HG03097 (cell line): ENCODE results near the gene SPNS2.

Source experiments
- ATAC-seq: cut with Tn5 transposase; IDR thresholded peaks from one replicate; pipeline ENCODE4 v1.9.1; 2021; ENCODE audit not compliant: unreplicated experiment, low FRiP score

Gene SPNS2

DNA sequence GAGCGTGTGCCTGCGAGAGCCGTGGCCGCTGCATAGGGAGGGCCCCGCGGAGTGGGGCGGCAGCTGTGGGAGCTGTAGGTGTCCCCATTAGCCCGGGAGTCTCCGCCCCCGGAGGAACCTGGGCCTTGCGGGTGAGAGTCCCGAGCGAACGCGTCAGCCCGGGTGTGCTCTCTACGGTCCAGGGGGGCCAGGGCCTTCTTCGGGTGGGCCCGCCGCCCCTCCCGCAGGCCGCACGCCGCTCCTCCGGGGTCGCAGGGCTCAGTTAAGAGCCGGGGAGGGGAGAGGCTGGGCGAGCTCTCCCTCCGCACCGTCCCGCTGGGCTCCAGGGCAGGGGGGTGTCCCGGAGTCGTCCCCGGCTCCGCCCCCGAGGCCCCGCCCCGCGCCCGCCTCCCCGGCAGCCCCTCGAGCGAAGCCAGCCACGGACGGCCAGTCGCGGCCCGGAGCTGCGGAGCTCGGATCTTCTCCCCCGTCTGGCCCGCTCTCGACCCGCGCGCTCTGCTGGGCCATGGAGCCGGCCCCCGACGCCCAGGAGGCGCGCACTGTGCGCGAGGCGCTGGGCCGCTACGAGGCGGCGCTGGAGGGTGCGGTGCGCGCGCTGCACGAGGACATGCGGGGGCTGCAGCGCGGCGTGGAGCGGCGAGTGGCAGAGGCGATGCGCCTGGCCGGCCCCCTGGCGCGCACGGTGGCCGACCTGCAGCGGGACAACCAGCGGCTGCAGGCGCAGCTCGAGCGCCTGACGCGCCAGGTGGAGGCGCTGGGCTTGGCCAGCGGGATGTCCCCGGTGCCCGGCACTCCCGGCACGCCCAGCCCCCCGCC is 85.6 kb downstream of the SPNS2 start, which contains the start of gene SMTNL2:
TSS of gene SMTNL2 (plus strand) at position 429 of the 816 bp plus-strand sequence. CDS start at position 506, 77 bp downstream.
- ATAC-seq: no peak

DNA sequence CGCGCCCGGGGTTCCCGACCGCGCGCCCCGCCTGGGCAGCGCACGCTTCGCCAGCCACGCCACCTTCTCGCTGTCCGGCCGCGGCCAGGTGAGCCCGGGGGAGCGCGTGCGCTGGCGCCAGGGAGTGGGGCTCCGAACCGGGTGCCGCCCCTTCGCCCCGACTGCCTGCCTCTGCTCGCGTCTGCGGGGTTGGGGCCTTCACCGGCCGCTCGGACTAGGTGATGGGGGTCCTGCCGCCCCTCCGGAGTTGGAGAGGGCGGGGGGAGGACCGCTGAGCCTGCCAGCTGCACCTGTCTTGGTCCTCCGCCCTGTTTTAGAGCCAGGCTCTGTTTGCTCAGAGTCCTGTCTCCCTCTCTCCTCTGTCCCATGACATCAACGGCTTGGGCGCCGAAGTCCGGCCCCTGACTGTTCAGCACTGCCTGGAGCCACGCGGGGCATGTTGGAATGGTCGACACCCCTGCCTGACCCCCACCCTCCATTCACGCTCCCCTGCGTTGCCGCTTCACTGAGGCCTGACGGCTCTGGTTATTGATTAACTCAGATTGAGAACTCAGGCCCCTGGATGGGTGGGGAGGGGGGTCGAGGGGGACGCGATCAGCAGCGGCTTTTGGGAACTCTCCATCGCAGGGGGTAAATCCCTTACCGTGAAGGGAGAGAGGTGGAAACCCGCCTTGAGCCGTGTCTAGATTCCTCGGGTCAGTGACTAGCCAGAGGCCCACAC is 86.4 kb downstream of the SPNS2 start:
- ATAC-seq: no peak

DNA sequence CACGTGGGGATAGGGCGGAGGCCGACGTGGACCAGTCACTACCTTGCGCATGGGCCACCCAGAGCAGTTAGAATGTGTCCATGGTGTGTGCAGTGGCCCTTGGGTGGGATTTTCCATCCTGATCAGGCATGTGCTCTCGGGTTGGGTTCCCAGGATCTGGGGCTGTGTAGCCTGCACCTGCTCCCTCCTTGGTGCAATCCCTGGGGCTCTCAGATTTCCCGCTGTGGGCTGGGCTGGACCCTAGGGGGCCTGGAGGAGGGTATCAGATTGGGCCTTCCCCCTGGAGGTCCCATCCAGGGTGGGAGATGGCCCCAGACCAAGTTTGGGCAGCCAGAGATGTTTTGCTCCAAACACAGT is 86.9 kb downstream of the SPNS2 start:
- no peak for ATAC-seq

DNA sequence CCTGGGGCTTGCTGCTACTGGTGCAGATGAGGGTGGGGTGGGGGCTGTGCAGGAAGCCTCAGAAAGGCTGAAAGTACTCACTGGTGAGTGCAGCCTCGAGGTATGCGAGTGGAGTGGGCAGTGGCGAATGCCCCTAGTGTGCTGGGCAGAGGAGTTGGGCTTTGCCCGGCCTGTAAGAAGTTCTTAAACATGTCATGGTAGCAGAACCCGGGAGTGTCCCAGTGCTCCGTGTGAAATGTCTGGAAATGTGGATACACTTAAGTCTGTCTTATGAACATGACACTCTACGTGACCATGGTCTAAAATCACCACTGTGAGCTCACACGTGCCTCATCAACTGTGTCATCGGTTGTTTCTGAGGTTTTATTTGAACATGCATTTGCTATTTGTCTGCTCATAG is 87.4 kb downstream of the SPNS2 start:
- no peak for ATAC-seq

DNA sequence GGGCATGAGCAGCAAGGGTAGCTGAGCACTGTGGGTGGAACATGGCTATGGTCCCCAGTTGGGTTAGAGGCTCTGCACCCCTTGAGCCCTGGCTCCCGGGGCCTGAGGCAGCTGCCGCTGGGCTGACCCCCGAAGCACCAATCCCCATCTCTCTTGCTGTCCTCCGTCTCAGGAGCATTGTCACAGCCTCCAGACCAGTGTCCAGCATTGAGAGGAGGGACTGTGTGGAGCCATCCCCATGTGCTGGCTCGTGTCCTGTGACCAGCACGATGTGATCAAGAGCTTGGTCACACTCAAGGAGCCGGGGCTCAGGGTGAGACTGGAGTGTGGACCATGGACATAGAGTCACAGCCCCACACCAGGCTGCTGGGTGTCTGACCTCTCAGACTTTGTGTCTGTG is 88.5 kb downstream of the SPNS2 start:
- ATAC-seq: no peak

DNA sequence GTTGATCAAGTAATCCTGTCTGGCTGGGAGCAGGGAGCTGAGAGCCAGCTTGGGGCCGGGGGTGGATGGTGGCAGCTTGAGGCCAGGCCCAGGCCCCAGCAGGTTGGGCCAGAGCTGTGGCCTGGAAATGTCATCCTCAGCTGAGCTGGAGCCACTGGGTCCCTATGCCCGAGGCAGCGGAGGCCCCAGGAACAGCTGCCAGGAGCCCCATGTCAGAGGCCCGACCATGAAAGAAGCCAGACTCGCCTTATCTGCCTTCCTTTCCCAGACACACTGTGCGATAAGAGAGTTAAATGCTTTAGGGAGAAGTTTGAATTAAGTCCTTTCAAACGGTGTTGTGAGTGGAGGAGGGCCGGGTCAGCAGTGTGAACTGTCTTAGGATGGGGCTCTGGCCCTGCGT is 89.1 kb downstream of the SPNS2 start:
- no peak for ATAC-seq

DNA sequence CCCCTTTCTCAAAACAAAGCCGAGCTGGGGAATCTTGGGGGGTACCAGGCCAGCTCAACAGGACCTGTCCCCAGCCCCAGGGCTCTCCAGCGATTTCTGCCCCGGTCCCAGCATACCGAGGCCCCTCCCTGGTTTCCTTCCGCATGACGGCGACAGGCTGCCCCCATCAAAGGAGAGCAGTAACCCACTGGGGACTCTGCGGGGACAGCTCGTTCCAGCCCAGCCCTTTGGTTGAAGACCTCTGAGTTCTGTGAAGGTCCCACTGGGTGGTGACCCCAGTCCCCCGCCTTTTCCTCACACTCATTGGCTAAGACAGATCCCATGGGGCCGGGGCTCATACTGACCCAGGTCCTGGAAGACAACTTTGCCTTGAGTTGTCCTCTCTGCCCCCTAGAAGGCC is 89.7 kb downstream of the SPNS2 start:
- ATAC-seq: no peak
